AG20443 (cell line): ENCODE measurements around the gene RBM20.
A peak's percentile ranks its signal among the peaks of the same experiment; 100 is the strongest.
"Not testable (repeated sequence)": the region's sequence is repeated elsewhere in the genome, so short reads cannot be mapped to it uniquely, and the experiment has no call there.

Source experiments
- DNase-seq: peaks from one replicate; pipeline ENCODE4 v3.0.0; 2012; ENCODE audit warnings: low spot score, mixed read lengths

Gene RBM20

GRCh38 chr10:110643653-110644597 lies at the start of gene RBM20:
Gene RBM20, plus strand, starts transcription at chr10:110644336. Its CDS starts 119 bp downstream, at chr10:110644455.
- DNase-seq: peak; percentile 63

- no peak for DNase-seq
These were observed 46.7 kb upstream of the RBM20 start for GRCh38 chr10:110597476-110597875.

GRCh38 chr10:110600487-110601101 lies 43.5 kb upstream of the RBM20 start:
- peak; percentile 40 for DNase-seq

GRCh38 chr10:110601581-110601980 lies 42.6 kb upstream of the RBM20 start:
- no peak for DNase-seq

GRCh38 chr10:110608087-110608486 lies 36.0 kb upstream of the RBM20 start:
- DNase-seq: no peak

GRCh38 chr10:110609605-110610004 lies 34.5 kb upstream of the RBM20 start:
- no peak for DNase-seq

- peak; percentile 79 for DNase-seq
These were observed 33.8 kb upstream of the RBM20 start for GRCh38 chr10:110610308-110610774.

GRCh38 chr10:110610781-110611180 lies 33.4 kb upstream of the RBM20 start:
- DNase-seq: not testable (repeated sequence)

GRCh38 chr10:110612087-110612486 lies 32.0 kb upstream of the RBM20 start:
- DNase-seq: no peak

GRCh38 chr10:110612629-110613028 lies 31.5 kb upstream of the RBM20 start:
- DNase-seq: no peak

GRCh38 chr10:110613341-110613995 lies 30.7 kb upstream of the RBM20 start:
- DNase-seq: no peak

- DNase-seq: no peak
These were observed 30.1 kb upstream of the RBM20 start for GRCh38 chr10:110613996-110614495.

- no peak for DNase-seq
These were observed 28.9 kb upstream of the RBM20 start for GRCh38 chr10:110615057-110615747.

GRCh38 chr10:110616493-110617033 lies 27.6 kb upstream of the RBM20 start:
- DNase-seq: no peak

GRCh38 chr10:110617425-110618229 lies 26.5 kb upstream of the RBM20 start:
- no peak for DNase-seq

GRCh38 chr10:110618230-110618610 lies 25.9 kb upstream of the RBM20 start:
- DNase-seq: no peak

- no peak for DNase-seq
These were observed 24.4 kb upstream of the RBM20 start for GRCh38 chr10:110619514-110620397.

GRCh38 chr10:110620398-110620719 lies 23.8 kb upstream of the RBM20 start:
- DNase-seq: no peak

GRCh38 chr10:110623316-110623715 lies 20.8 kb upstream of the RBM20 start:
- DNase-seq: not testable (repeated sequence)
